ENCODE results near the gene DCAF5.

DNA sequence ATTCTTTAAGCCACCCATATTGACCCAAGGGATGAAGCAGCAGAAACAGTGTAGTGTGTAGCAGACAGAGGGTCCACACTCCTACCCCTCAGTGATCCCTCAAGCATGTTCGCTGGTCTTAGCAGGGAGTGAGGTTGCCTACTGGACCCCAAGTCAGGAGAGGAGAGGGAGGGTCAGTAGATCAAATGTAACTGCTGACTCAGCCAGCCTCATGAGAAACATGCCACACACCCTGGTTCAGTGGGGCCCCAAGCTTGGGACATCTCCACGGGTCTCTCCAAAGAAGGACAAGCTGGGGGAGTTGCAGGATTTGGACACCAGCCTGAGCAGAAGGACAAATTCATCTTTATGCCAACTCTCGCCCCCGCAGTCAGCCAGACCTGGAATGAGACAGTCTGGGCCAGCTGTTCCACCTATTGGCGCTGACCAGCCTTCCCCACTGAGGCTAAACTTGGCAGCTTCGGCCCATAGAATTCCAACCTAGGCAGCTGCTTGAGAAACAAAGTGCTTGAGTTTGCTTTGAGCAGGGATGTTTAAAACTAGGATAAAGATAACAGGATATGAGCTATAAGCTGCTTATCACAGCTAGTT, 107.9 kb downstream of the DCAF5 start:
- TF ChIP-seq, protein P1, sequence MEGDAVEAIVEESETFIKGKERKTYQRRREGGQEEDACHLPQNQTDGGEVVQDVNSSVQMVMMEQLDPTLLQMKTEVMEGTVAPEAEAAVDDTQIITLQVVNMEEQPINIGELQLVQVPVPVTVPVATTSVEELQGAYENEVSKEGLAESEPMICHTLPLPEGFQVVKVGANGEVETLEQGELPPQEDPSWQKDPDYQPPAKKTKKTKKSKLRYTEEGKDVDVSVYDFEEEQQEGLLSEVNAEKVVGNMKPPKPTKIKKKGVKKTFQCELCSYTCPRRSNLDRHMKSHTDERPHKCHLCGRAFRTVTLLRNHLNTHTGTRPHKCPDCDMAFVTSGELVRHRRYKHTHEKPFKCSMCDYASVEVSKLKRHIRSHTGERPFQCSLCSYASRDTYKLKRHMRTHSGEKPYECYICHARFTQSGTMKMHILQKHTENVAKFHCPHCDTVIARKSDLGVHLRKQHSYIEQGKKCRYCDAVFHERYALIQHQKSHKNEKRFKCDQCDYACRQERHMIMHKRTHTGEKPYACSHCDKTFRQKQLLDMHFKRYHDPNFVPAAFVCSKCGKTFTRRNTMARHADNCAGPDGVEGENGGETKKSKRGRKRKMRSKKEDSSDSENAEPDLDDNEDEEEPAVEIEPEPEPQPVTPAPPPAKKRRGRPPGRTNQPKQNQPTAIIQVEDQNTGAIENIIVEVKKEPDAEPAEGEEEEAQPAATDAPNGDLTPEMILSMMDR (conservative IDR thresholded peaks at IDR 0.05 in 1 of 2, IDR thresholded peaks at IDR 0.05 in 1 of 2; ENCODE audit: extremely low read depth in 1 of 2, insufficient read depth in 1 of 2, low read depth in 1 of 2, low read length in 2 of 2), result no peak
- TF ChIP-seq EZH2 (IDR thresholded peaks at IDR 0.05; ENCODE audit: borderline replicate concordance, low read length), result no peak
